Keratinocyte (primary cell): ENCODE results near the gene ADARB2. TPM values are rescaled to one million over a fixed set of nuclear protein-coding genes. Genes with fewer than 3 reads are reported as not detected.

Source experiments
- DNase-seq: peaks from one replicate; pipeline ENCODE4 v3.0.0-alpha.2; 2011; ENCODE audit warnings: low read depth, missing footprints, low spot score
- FAIRE-seq: peaks from 2 replicates; lab custom pipeline; 2011; peaks lifted over from hg19 to GRCh38; lab: Jason Lieb, UNC
- H2AFZ ChIP-seq: 2 replicates; pipeline ENCODE4 v1.6.0; 2012; ENCODE audit warnings: low read length, control low read depth, inconsistent platforms; ENCODE audit not compliant: control insufficient read depth
- H3K27ac ChIP-seq: 2 replicates; pipeline ENCODE4 v1.5.1; 2011; ENCODE audit warnings: low read length; ENCODE audit not compliant: control insufficient read depth, insufficient read depth
- H3K27me3 ChIP-seq: 3 replicates; pipeline ENCODE4 v1.6.0; 2011; ENCODE audit warnings: low read length; ENCODE audit not compliant: control insufficient read depth, insufficient read depth; ENCODE audit errors: extremely low read depth
- H3K36me3 ChIP-seq, 2 experiments: 2 replicates in 1 of 2; 3 replicates in 1 of 2; pipeline ENCODE4 v1.5.1; 2011; ENCODE audit warnings: low read length in 2 of 2, mild to moderate bottlenecking in 1 of 2; ENCODE audit not compliant: control insufficient read depth in 2 of 2, insufficient read depth in 2 of 2; ENCODE audit errors: extremely low read depth in 1 of 2
- H3K4me1 ChIP-seq: 3 replicates; pipeline ENCODE4 v1.5.1; 2011; ENCODE audit warnings: low read length; ENCODE audit not compliant: control insufficient read depth, insufficient read depth; ENCODE audit errors: extremely low read depth
- H3K4me2 ChIP-seq: 3 replicates; pipeline ENCODE4 v1.6.0; 2011; ENCODE audit warnings: low read depth, low read length; ENCODE audit not compliant: control insufficient read depth, insufficient read depth; ENCODE audit errors: extremely low read depth
- H3K4me3 ChIP-seq, 3 experiments: fragments of 200-600 bp in 1 of 3; sonication (generic) in 1 of 3; 2 replicates in 2 of 3; 3 replicates in 1 of 3; pipeline ENCODE4 v1.5.1; 2011 to 2016; ENCODE audit warnings: low read length in 3 of 3, mild to moderate bottlenecking in 3 of 3, control low read depth in 2 of 3, inconsistent platforms in 1 of 3, low read depth in 1 of 3, mixed read lengths in 1 of 3, mixed run types in 1 of 3, moderate library complexity in 1 of 3; ENCODE audit not compliant: control insufficient read depth in 2 of 3, insufficient read depth in 2 of 3; ENCODE audit errors: extremely low read depth in 1 of 3
- H3K79me2 ChIP-seq: 2 replicates; pipeline ENCODE4 v1.6.0; 2012; ENCODE audit warnings: low read length; ENCODE audit not compliant: control insufficient read depth, insufficient read depth
- H3K9ac ChIP-seq: 3 replicates; pipeline ENCODE4 v1.6.0; 2011; ENCODE audit warnings: low read length; ENCODE audit not compliant: control insufficient read depth, insufficient read depth; ENCODE audit errors: extremely low read depth
- H3K9me1 ChIP-seq: 3 replicates; pipeline ENCODE4 v1.6.0; 2011; ENCODE audit warnings: low read length; ENCODE audit not compliant: control insufficient read depth, insufficient read depth; ENCODE audit errors: extremely low read depth
- H3K9me3 ChIP-seq: 2 replicates; pipeline ENCODE4 v1.5.1; 2012; ENCODE audit warnings: low read depth, low read length; ENCODE audit not compliant: control insufficient read depth
- H4K20me1 ChIP-seq: 3 replicates; pipeline ENCODE4 v1.6.0; 2011; ENCODE audit warnings: low read length; ENCODE audit not compliant: control insufficient read depth, insufficient read depth; ENCODE audit errors: extremely low read depth
- EZH2 ChIP-seq: IDR thresholded peaks from one replicate; pipeline ENCODE4 v1.6.1; 2012; ENCODE audit warnings: inconsistent platforms, mild to moderate bottlenecking, low read length, moderate library complexity
- dilution Hi-C: fragments of 300-500 bp; cut with MboI; formaldehyde crosslinking; loops from one replicate; pipeline ENCODE4 v1.7.0; 2020; ENCODE audit warnings: low sequenced_read_pairs; ENCODE audit not compliant: extremely low pct_ligation_motif_present
- polyA plus RNA-seq, 5 experiments: library from polyadenylated mRNA; depleted of rRNA in 3 of 5; stranded (reverse) in 3 of 5; stranded (forward) in 1 of 5; unstranded in 1 of 5; fragments of >200 nt; gene quantifications; 1 replicate in 1 of 5; 2 replicates in 3 of 5; 3 replicates in 1 of 5; pipeline versions ENCODE4 v1.2.1 to v1.2.3, GENCODE V29; 2011 to 2012; ENCODE audit warnings: missing spikeins in 2 of 5, low read depth in 1 of 5, low replicate concordance in 1 of 5
- TF ChIP-seq, protein P1 (sequence below), 3 experiments: IDR thresholded peaks in 1 of 3; conservative IDR thresholded peaks in 1 of 3; optimal IDR thresholded peaks in 1 of 3; 2 replicates in 2 of 3; 3 replicates in 1 of 3; pipeline versions ENCODE3 to v1.5.1; 2011; ENCODE audit warnings: low read length in 3 of 3, mild to moderate bottlenecking in 3 of 3, moderate library complexity in 2 of 3, control low read depth in 1 of 3, inconsistent platforms in 1 of 3; ENCODE audit not compliant: insufficient read depth in 2 of 3; ENCODE audit errors: extremely low read depth in 1 of 3

Gene ADARB2
- polyA plus RNA-seq, 1 donor (not counting 4 experiments of a cell fraction or from before 2014, with no cell fraction given): not detected

DNA sequence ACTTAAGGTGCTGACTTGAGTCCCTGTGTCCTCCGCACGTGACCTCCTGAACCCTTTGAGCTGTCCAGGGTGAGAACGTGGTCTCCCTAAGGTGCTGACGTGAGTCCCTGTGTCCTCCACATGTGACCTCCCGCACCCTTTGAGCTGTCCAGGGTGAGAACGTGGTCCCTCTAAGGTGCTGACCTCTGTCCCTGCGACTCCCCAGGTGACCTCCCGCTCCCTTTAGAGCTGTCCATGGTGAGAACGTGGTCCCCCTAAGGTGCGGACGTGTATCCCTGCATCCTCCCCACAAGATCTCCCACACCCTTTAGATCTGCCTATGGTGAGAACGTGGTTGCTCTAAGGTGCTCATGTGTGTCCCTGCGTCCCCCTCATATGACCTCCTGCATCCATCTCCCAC is 174.3 kb downstream of the ADARB2 start:
- no peak overlapping the region for H2AFZ ChIP-seq
- no peak overlapping the region for H3K4me2 ChIP-seq
- H3K36me3 ChIP-seq: no peaks in the 10 kb centered on the region
- FAIRE-seq (no peak), DNase-seq (no peak)
- dilution Hi-C loops: no loop called here
- no peak for TF ChIP-seq EZH2
- TF ChIP-seq, protein P1, sequence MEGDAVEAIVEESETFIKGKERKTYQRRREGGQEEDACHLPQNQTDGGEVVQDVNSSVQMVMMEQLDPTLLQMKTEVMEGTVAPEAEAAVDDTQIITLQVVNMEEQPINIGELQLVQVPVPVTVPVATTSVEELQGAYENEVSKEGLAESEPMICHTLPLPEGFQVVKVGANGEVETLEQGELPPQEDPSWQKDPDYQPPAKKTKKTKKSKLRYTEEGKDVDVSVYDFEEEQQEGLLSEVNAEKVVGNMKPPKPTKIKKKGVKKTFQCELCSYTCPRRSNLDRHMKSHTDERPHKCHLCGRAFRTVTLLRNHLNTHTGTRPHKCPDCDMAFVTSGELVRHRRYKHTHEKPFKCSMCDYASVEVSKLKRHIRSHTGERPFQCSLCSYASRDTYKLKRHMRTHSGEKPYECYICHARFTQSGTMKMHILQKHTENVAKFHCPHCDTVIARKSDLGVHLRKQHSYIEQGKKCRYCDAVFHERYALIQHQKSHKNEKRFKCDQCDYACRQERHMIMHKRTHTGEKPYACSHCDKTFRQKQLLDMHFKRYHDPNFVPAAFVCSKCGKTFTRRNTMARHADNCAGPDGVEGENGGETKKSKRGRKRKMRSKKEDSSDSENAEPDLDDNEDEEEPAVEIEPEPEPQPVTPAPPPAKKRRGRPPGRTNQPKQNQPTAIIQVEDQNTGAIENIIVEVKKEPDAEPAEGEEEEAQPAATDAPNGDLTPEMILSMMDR (optimal IDR thresholded peaks at IDR 0.05 in 1 of 3, IDR thresholded peaks at IDR 0.05 in 1 of 3, conservative IDR thresholded peaks at IDR 0.05 in 1 of 3; ENCODE audit: extremely low read depth in 1 of 3, insufficient read depth in 2 of 3, low read length in 3 of 3): no peak
- H3K4me3 ChIP-seq: no peak overlapping the region
- no peaks in the 10 kb centered on the region for H3K4me1 ChIP-seq
- no peaks in the 10 kb centered on the region for H4K20me1 ChIP-seq
- no peaks in the 10 kb centered on the region for H3K79me2 ChIP-seq
- no peak overlapping the region for H3K9ac ChIP-seq
- H3K9me3 ChIP-seq: peaks cover 7% of the 10 kb centered on the region
- H3K27ac ChIP-seq: no peak overlapping the region
- no peaks in the 10 kb centered on the region for H3K27me3 ChIP-seq
- H3K9me1 ChIP-seq: no peaks in the 10 kb centered on the region

- TF ChIP-seq, protein P1 (optimal IDR thresholded peaks at IDR 0.05 in 1 of 3, IDR thresholded peaks at IDR 0.05 in 1 of 3, conservative IDR thresholded peaks at IDR 0.05 in 1 of 3; ENCODE audit: extremely low read depth in 1 of 3, insufficient read depth in 2 of 3, low read length in 3 of 3): no peak
- no peak for TF ChIP-seq EZH2
- no peak overlapping the region for H3K9ac ChIP-seq
- FAIRE-seq: no peak
- H4K20me1 ChIP-seq: no peaks in the 10 kb centered on the region
- DNase-seq: no peak
- no peaks in the 10 kb centered on the region for H3K4me1 ChIP-seq
- H3K27ac ChIP-seq: no peak overlapping the region
- dilution Hi-C loops: no loop called here
- no peak overlapping the region for H2AFZ ChIP-seq
- H3K4me3 ChIP-seq: no peak overlapping the region
- peaks cover 7% of the 10 kb centered on the region for H3K9me3 ChIP-seq
- H3K36me3 ChIP-seq: no peaks in the 10 kb centered on the region
- H3K9me1 ChIP-seq: no peaks in the 10 kb centered on the region
- no peaks in the 10 kb centered on the region for H3K79me2 ChIP-seq
- no peaks in the 10 kb centered on the region for H3K27me3 ChIP-seq
- no peak overlapping the region for H3K4me2 ChIP-seq
These were observed 175.5 kb downstream of the ADARB2 start for GRCh38 chr10:1561731-1562337.
